ENCODE data around the gene ZNF439. TPM values are rescaled to one million over a fixed set of nuclear protein-coding genes. Genes with fewer than 3 reads are reported as not detected.
"Not testable (repeated sequence)": the region's sequence is repeated elsewhere in the genome, so short reads cannot be mapped to it uniquely, and the experiment has no call there.

The ZNF439 gene
- total and polyA plus RNA-seq, 2 experiments from 2014 or later, result 8.8 to 12.1 TPM

- Histone ChIP-seq H4K20me1 (ENCODE audit: insufficient read depth) (no peaks in the 10 kb centered on the region), H2AFZ (peak overlapping the region; percentile 92), H3K4me1 (ENCODE audit: insufficient read depth) (peaks cover 3% of the 10 kb centered on the region; the same call in 1 of the 2 replicates), H3K9me3 (ENCODE audit: low read depth) (no peaks in the 10 kb centered on the region), H3K9ac (no peak overlapping the region), H3K27me3 (replicated peaks; ENCODE audit: insufficient read depth) (no peaks in the 10 kb centered on the region; the same call in 1 of the 2 replicates), H3K4me3 (peak overlapping the region; percentile 89), H3K4me2 (ENCODE audit: unreplicated experiment) (peak overlapping the region; percentile 81), H3K9me2 (ENCODE audit: insufficient read depth) (no peaks in the 10 kb centered on the region), H3K36me3 (ENCODE audit: low read depth) (no peaks in the 10 kb centered on the region), H3F3A (ENCODE audit: insufficient read depth) (peaks cover 3% of the 10 kb centered on the region; the same call in 1 of the 2 replicates), H3K27ac (no peak overlapping the region), H3K79me2 (ENCODE audit: insufficient read depth) (peaks cover 46% of the 10 kb centered on the region)
- DNase-seq, result no peak
- WGBS, 2 experiments (ENCODE audit: low coverage in 1 of 2, low lambda C conversion rate in 2 of 2, missing lambda C conversion rate in 2 of 2), result 16 to 20% methylated on average over 11 of the region's 11 CpGs
- TF ChIP-seq EZH2phosphoT487 (IDR thresholded peaks at IDR 0.05; ENCODE audit: insufficient read depth, low read depth) (no peak), EZH2 (IDR thresholded peaks at IDR 0.05; ENCODE audit: insufficient read depth, poor library complexity, severe bottlenecking) (no peak)
- in situ Hi-C loops (cut with MboI), result no loop called here
These were observed 329 bp upstream of the ZNF439 start for GRCh38 chr19:11848200-11848593.

- in situ Hi-C loops (cut with MboI), result not testable (repeated sequence)
- WGBS, 2 experiments (ENCODE audit: low coverage in 1 of 2, low lambda C conversion rate in 2 of 2, missing lambda C conversion rate in 2 of 2), result 84 to 85% methylated on average over 4 of the region's 4 CpGs
These were observed 1.8 kb downstream of the ZNF439 start for GRCh38 chr19:11850289-11850688.

GRCh38 chr19:11853358-11853757 lies 4.8 kb downstream of the ZNF439 start:
- no peaks in the 10 kb centered on the region for H3K9me3 ChIP-seq (ENCODE audit: low read depth)
- TF ChIP-seq EZH2 (IDR thresholded peaks at IDR 0.05; ENCODE audit: insufficient read depth, poor library complexity, severe bottlenecking) (no peak), EZH2phosphoT487 (IDR thresholded peaks at IDR 0.05; ENCODE audit: insufficient read depth, low read depth) (no peak)
- no peaks in the 10 kb centered on the region for H4K20me1 ChIP-seq (ENCODE audit: insufficient read depth)
- no peak overlapping the region for H3K9ac ChIP-seq
- H2AFZ ChIP-seq, result no peak overlapping the region
- WGBS, 2 experiments (ENCODE audit: low coverage in 1 of 2, low lambda C conversion rate in 2 of 2, missing lambda C conversion rate in 2 of 2), result 76 to 79% methylated on average over 3 of the region's 3 CpGs
- no peak for DNase-seq
- peaks cover 3% of the 10 kb centered on the region; the same call in 1 of the 2 replicates for H3K4me1 ChIP-seq (ENCODE audit: insufficient read depth)
- H3K4me2 ChIP-seq (ENCODE audit: unreplicated experiment), result no peak overlapping the region
- no peaks in the 10 kb centered on the region for H3K9me2 ChIP-seq (ENCODE audit: insufficient read depth)
- H3K36me3 ChIP-seq (ENCODE audit: low read depth), result no peaks in the 10 kb centered on the region
- H3K79me2 ChIP-seq (ENCODE audit: insufficient read depth), result peaks cover 97% of the 10 kb centered on the region
- H3F3A ChIP-seq (ENCODE audit: insufficient read depth), result 0 out of 2 replicates have a peak, but pooled peaks cover under 1% of the 10 kb centered on the region
- no peak overlapping the region for H3K4me3 ChIP-seq
- in situ Hi-C loops (cut with MboI), result no loop called here
- H3K27ac ChIP-seq, result no peak overlapping the region
- H3K27me3 ChIP-seq (replicated peaks; ENCODE audit: insufficient read depth), result no peaks in the 10 kb centered on the region

More at GRCh38 chr19:11850289-11850688, 1.8 kb downstream of the ZNF439 start:
- not testable (repeated sequence) for H3K4me1 ChIP-seq (ENCODE audit: insufficient read depth); H2AFZ ChIP-seq; H3K4me3 ChIP-seq; H3K9me2 ChIP-seq (ENCODE audit: insufficient read depth); DNase-seq; H3K36me3 ChIP-seq (ENCODE audit: low read depth); H3K4me2 ChIP-seq (ENCODE audit: unreplicated experiment); H3K27ac ChIP-seq; H3K9me3 ChIP-seq (ENCODE audit: low read depth); H4K20me1 ChIP-seq (ENCODE audit: insufficient read depth); H3K9ac ChIP-seq; H3F3A ChIP-seq (ENCODE audit: insufficient read depth); H3K27me3 ChIP-seq (replicated peaks; ENCODE audit: insufficient read depth)
- H3K79me2 ChIP-seq (ENCODE audit: insufficient read depth), result peaks cover 67% of the 10 kb centered on the region

GRCh38 chr19:11856596-11857250 lies 8.2 kb downstream of the ZNF439 start:
- Histone ChIP-seq H3K79me2 (ENCODE audit: insufficient read depth) (peaks cover 87% of the 10 kb centered on the region), H3K4me3 (no peak overlapping the region), H3K36me3 (ENCODE audit: low read depth) (no peaks in the 10 kb centered on the region), H3K27me3 (replicated peaks; ENCODE audit: insufficient read depth) (no peaks in the 10 kb centered on the region), H4K20me1 (ENCODE audit: insufficient read depth) (no peaks in the 10 kb centered on the region), H2AFZ (no peak overlapping the region), H3K9me3 (ENCODE audit: low read depth) (no peaks in the 10 kb centered on the region), H3K27ac (no peak overlapping the region), H3K9me2 (ENCODE audit: insufficient read depth) (no peaks in the 10 kb centered on the region), H3K4me1 (ENCODE audit: insufficient read depth) (no peaks in the 10 kb centered on the region), H3K9ac (no peak overlapping the region), H3K4me2 (ENCODE audit: unreplicated experiment) (no peak overlapping the region), H3F3A (ENCODE audit: insufficient read depth) (no peaks in the 10 kb centered on the region)
- TF ChIP-seq EZH2 (IDR thresholded peaks at IDR 0.05; ENCODE audit: insufficient read depth, poor library complexity, severe bottlenecking) (no peak), EZH2phosphoT487 (IDR thresholded peaks at IDR 0.05; ENCODE audit: insufficient read depth, low read depth) (no peak)
- no peak for DNase-seq
- in situ Hi-C loops (cut with MboI), result no loop called here
- WGBS, 2 experiments (ENCODE audit: low coverage in 1 of 2, low lambda C conversion rate in 2 of 2, missing lambda C conversion rate in 2 of 2), result 95 to 96% methylated on average over 12 of the region's 12 CpGs
